Astrocyte (in vitro differentiated cells and primary cell): ENCODE measurements around the gene SETD6. TPM values are rescaled to one million over a fixed set of nuclear protein-coding genes. Genes with fewer than 3 reads are reported as not detected.
A peak's percentile ranks its signal among the peaks of the same experiment; 100 is the strongest.

ENCODE experiments used
- DNase-seq: peaks from one replicate; pipeline ENCODE4 v3.0.0-alpha.2; 2010; ENCODE audit warnings: low read depth
- FAIRE-seq: peaks from 2 replicates; lab custom pipeline; 2011; peaks lifted over from hg19 to GRCh38; lab: Jason Lieb, UNC
- H2AFZ ChIP-seq: 2 replicates; pipeline ENCODE4 v1.6.0; 2012; ENCODE audit warnings: low read depth, low read length, inconsistent platforms
- H3K27ac ChIP-seq: 2 replicates; pipeline ENCODE4 v1.5.1; 2011; ENCODE audit warnings: low read depth, low read length, inconsistent platforms
- H3K27me3 ChIP-seq: 2 replicates; pipeline ENCODE4 v1.6.0; 2011; ENCODE audit warnings: low read length, inconsistent platforms; ENCODE audit not compliant: insufficient read depth
- H3K36me3 ChIP-seq: 2 replicates; pipeline ENCODE4 v1.5.1; 2011; ENCODE audit warnings: low read length, inconsistent platforms; ENCODE audit not compliant: insufficient read depth
- H3K4me1 ChIP-seq: 2 replicates; pipeline ENCODE4 v1.5.1; 2011; ENCODE audit warnings: low read length, inconsistent platforms; ENCODE audit not compliant: insufficient read depth
- H3K4me2 ChIP-seq: 2 replicates; pipeline ENCODE4 v1.6.0; 2012; ENCODE audit warnings: low read length, inconsistent platforms
- H3K4me3 ChIP-seq: 2 replicates; pipeline ENCODE4 v1.5.1; 2011; ENCODE audit warnings: low read depth, mild to moderate bottlenecking, low read length, inconsistent platforms; ENCODE audit not compliant: insufficient read depth
- H3K79me2 ChIP-seq: 2 replicates; pipeline ENCODE4 v1.6.0; 2012; ENCODE audit warnings: mild to moderate bottlenecking, low read length, inconsistent platforms; ENCODE audit not compliant: insufficient read depth
- H3K9ac ChIP-seq: 2 replicates; pipeline ENCODE4 v1.6.0; 2012; ENCODE audit warnings: mild to moderate bottlenecking, low read length, inconsistent platforms
- H3K9me3 ChIP-seq: 2 replicates; pipeline ENCODE4 v1.5.1; 2012; ENCODE audit warnings: low read depth, mild to moderate bottlenecking, low read length, inconsistent platforms; ENCODE audit not compliant: insufficient read depth
- H4K20me1 ChIP-seq: 2 replicates; pipeline ENCODE4 v1.6.0; 2012; ENCODE audit warnings: low read length, inconsistent platforms; ENCODE audit not compliant: insufficient read depth
- H3K27ac Mint-ChIP-seq: one replicate; pipeline ENCODE4 v1.8.0; 2021; ENCODE audit warnings: mild to moderate bottlenecking, mixed read lengths; ENCODE audit not compliant: unreplicated experiment
- H3K27me3 Mint-ChIP-seq: one replicate; pipeline ENCODE4 v1.8.0; 2021; ENCODE audit warnings: low read depth, mixed read lengths; ENCODE audit not compliant: unreplicated experiment
- H3K36me3 Mint-ChIP-seq: one replicate; pipeline ENCODE4 v1.8.0; 2021; ENCODE audit warnings: low read depth, mixed read lengths; ENCODE audit not compliant: unreplicated experiment
- H3K4me1 Mint-ChIP-seq: one replicate; pipeline ENCODE4 v1.8.0; 2021; ENCODE audit warnings: low read depth, mixed read lengths; ENCODE audit not compliant: unreplicated experiment
- H3K4me3 Mint-ChIP-seq: one replicate; pipeline ENCODE4 v1.8.0; 2021; ENCODE audit warnings: mild to moderate bottlenecking, moderate library complexity, mixed read lengths; ENCODE audit not compliant: unreplicated experiment
- H3K9me3 Mint-ChIP-seq: one replicate; pipeline ENCODE4 v1.8.0; 2021; ENCODE audit warnings: mild to moderate bottlenecking, mixed read lengths; ENCODE audit not compliant: unreplicated experiment
- CTCF ChIP-seq: IDR thresholded peaks from 2 replicates; pipeline ENCODE4 v1.5.1; 2011; ENCODE audit warnings: low read depth, mild to moderate bottlenecking, inconsistent platforms, low read length, moderate library complexity; ENCODE audit not compliant: insufficient read depth
- EZH2 ChIP-seq: IDR thresholded peaks from 2 replicates; pipeline ENCODE4 v1.6.1; 2012; ENCODE audit warnings: mild to moderate bottlenecking, low read length, inconsistent platforms; ENCODE audit not compliant: insufficient read depth
- total RNA-seq: library from RNA; stranded (reverse); gene quantifications from 2 replicates; pipeline ENCODE4 v1.2.1, GENCODE V29; 2021

Gene SETD6
- total RNA-seq, 1 donor from 2014 or later, result 6.7 TPM

DNA sequence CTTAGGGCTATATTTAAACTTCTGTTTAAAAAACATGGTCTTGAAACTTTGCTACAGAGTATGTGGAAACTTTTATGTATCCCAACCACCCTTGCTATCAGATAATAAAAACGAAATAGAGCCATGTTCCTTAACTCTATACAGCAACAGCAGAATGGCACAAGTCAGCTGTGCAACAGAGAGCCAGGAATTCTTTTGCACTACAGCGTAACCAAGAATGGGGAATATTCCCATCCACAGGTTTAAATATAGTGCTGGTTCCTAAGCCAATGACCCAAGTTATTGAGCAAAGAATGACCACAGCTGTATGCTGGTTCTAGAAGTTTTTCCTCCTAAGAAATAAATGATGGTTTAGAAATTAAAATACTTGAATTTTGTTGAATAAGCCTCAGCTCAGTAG, 33.1 kb downstream of the SETD6 start:
- Mint-ChIP-seq H3K27me3 (no peaks in the 10 kb centered on the region), H3K27ac (no peak overlapping the region), H3K4me1 (no peaks in the 10 kb centered on the region), H3K36me3 (peaks cover 11% of the 10 kb centered on the region), H3K4me3 (no peak overlapping the region), H3K9me3 (no peaks in the 10 kb centered on the region)
- no peak overlapping the region for H3K27ac ChIP-seq
- H3K4me1 ChIP-seq, result peaks cover 4% of the 10 kb centered on the region
- H4K20me1 ChIP-seq, result peaks cover 10% of the 10 kb centered on the region
- no peak overlapping the region for H2AFZ ChIP-seq
- TF ChIP-seq CTCF (no peak), EZH2 (no peak)
- no peaks in the 10 kb centered on the region for H3K9me3 ChIP-seq
- H3K4me2 ChIP-seq, result no peak overlapping the region
- no peak overlapping the region for H3K4me3 ChIP-seq
- H3K27me3 ChIP-seq, result no peaks in the 10 kb centered on the region
- H3K9ac ChIP-seq, result no peak overlapping the region
- H3K79me2 ChIP-seq, result peaks cover 4% of the 10 kb centered on the region
- H3K36me3 ChIP-seq, result peaks cover 86% of the 10 kb centered on the region
- no peak for DNase-seq
- FAIRE-seq, result no peak

DNA sequence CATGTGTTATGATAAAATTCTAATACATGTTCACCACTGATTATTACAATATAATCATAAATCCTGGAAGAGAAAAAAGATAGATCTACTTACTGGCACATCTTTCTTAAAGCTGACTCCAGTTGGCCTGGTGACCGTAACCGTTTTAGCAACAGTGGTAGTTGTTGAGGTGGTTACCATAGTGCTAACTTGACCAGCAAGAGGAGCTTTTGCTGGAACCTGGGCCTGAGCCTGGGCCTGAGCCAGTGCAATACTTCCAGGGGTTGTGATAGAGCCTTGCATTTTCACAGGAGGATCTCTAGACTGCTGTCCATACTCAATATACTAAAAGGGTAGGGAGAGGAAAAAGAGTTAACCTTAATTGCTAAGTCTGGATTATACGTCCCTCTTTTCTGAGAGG, 36.2 kb downstream of the SETD6 start:
- Histone ChIP-seq H3K27me3 (no peaks in the 10 kb centered on the region), H2AFZ (no peak overlapping the region), H3K79me2 (no peaks in the 10 kb centered on the region), H3K27ac (no peak overlapping the region), H3K4me3 (no peak overlapping the region), H3K9me3 (no peaks in the 10 kb centered on the region), H3K36me3 (peaks cover 75% of the 10 kb centered on the region), H3K4me2 (no peak overlapping the region), H4K20me1 (peaks cover 7% of the 10 kb centered on the region), H3K9ac (no peak overlapping the region), H3K4me1 (peaks cover 4% of the 10 kb centered on the region)
- DNase-seq (no peak), FAIRE-seq (no peak)
- Mint-ChIP-seq H3K27me3 (no peaks in the 10 kb centered on the region), H3K4me3 (no peak overlapping the region), H3K36me3 (peaks cover 11% of the 10 kb centered on the region), H3K27ac (no peak overlapping the region), H3K4me1 (peaks cover 4% of the 10 kb centered on the region), H3K9me3 (no peaks in the 10 kb centered on the region)
- TF ChIP-seq EZH2 (no peak), CTCF (no peak)

DNA sequence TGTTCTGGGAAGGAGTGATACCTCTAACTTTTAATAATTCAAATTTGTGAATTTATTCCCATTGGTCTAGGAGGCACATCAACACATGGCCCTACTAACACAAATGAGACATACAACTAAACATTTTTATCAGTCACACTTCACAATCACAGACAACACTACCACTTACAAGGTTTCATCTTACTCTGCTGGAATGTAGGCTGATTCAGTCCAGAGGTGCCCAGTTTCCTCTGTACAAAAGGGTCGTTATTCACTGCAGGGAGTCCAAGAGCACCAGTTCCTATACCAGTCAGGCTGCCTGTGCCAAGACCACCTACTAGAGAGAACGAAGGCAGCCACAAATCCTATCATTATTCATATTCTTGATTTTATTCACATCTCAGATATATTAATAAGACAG, 41.4 kb downstream of the SETD6 start:
- peaks cover 11% of the 10 kb centered on the region for H3K36me3 Mint-ChIP-seq

More for the DNA sequence above, 41.4 kb downstream of the SETD6 start:
- no peaks in the 10 kb centered on the region for H3K27me3 ChIP-seq
- peaks cover 8% of the 10 kb centered on the region for H3K4me1 Mint-ChIP-seq
- no peaks in the 10 kb centered on the region for H3K27me3 Mint-ChIP-seq
- no peak overlapping the region for H3K27ac ChIP-seq
- H3K4me1 ChIP-seq, result no peaks in the 10 kb centered on the region
- H3K36me3 ChIP-seq, result peaks cover 57% of the 10 kb centered on the region
- no peak overlapping the region for H3K4me2 ChIP-seq
- no peaks in the 10 kb centered on the region for H3K9me3 ChIP-seq
- no peak for FAIRE-seq
- TF ChIP-seq EZH2, result no peak
- no peak for TF ChIP-seq CTCF
- peaks cover 14% of the 10 kb centered on the region for H3K79me2 ChIP-seq
- DNase-seq, result no peak
- H3K4me3 Mint-ChIP-seq, result no peak overlapping the region
- H2AFZ ChIP-seq, result no peak overlapping the region
- H3K27ac Mint-ChIP-seq, result peak overlapping the region; percentile 58
- no peak overlapping the region for H3K9ac ChIP-seq
- no peaks in the 10 kb centered on the region for H4K20me1 ChIP-seq
- no peak overlapping the region for H3K4me3 ChIP-seq
- no peaks in the 10 kb centered on the region for H3K9me3 Mint-ChIP-seq
